OCI-LY7 (cell line): ENCODE measurements around the gene COL6A5. TPM values are rescaled to one million over a fixed set of nuclear protein-coding genes. Genes with fewer than 3 reads are reported as not detected.

Experiments
- BruUV-seq: library from RNA; stranded (reverse); fragments of 400-500 nt; replicated peaks from 2 replicates; lab custom pipeline; 2021; lab: Mats Ljungman, UMichigan
- CTCF ChIA-PET: fragments of 300-600 bp; sonication (Branson Sonifier 250); formaldehyde crosslinking; loops from one replicate; lab custom pipeline; 2022; ENCODE audit warnings: antibody characterized with exemption; ENCODE audit not compliant: unreplicated experiment; lab: Charles Lee
- POLR2A ChIA-PET: fragments of 300-600 bp; sonication (Branson Sonifier 250); formaldehyde crosslinking; loops from one replicate; lab custom pipeline; 2022; ENCODE audit warnings: antibody characterized with exemption; lab: Charles Lee
- DNase-seq: peaks from one replicate; pipeline ENCODE4 v3.0.0-alpha.2; 2015; ENCODE audit warnings: low spot score
- H2AFZ ChIP-seq: fragments of 200-600 bp; sonication (generic), shearing (Covaris generic); 2 replicates; pipeline ENCODE4 v1.6.1; 2014; ENCODE audit warnings: mild to moderate bottlenecking, antibody characterized with exemption, low read length, moderate library complexity
- H3K27ac ChIP-seq: fragments of 200-600 bp; sonication (generic); 2 replicates; pipeline ENCODE4 v1.5.1; 2014; ENCODE audit warnings: mixed run types, low read depth, mild to moderate bottlenecking, moderate library complexity, low read length, inconsistent platforms; ENCODE audit not compliant: poor library complexity, severe bottlenecking
- H3K36me3 ChIP-seq: fragments of 200-600 bp; sonication (generic); 2 replicates; pipeline ENCODE4 v1.6.1; 2014; ENCODE audit warnings: mild to moderate bottlenecking, antibody characterized with exemption, low read length, moderate library complexity, mixed read lengths; ENCODE audit not compliant: insufficient read depth
- H3K4me1 ChIP-seq: fragments of 200-600 bp; sonication (generic); 2 replicates; pipeline ENCODE4 v1.5.1; 2014; ENCODE audit warnings: mild to moderate bottlenecking, low read length; ENCODE audit not compliant: insufficient read depth, poor library complexity, severe bottlenecking
- H3K4me2 ChIP-seq: fragments of 200-600 bp; sonication (generic); 2 replicates; pipeline ENCODE4 v1.6.1; 2014; ENCODE audit warnings: mild to moderate bottlenecking, low read length
- H3K4me3 ChIP-seq: fragments of 200-600 bp; sonication (generic); 2 replicates; pipeline ENCODE4 v1.5.1; 2014; ENCODE audit warnings: mild to moderate bottlenecking, low read depth, low read length; ENCODE audit not compliant: poor library complexity, severe bottlenecking
- H3K79me2 ChIP-seq: fragments of 200-600 bp; sonication (generic); 2 replicates; pipeline ENCODE4 v1.6.1; 2016; ENCODE audit warnings: low read depth, mild to moderate bottlenecking, low read length, moderate library complexity, mixed read lengths; ENCODE audit not compliant: insufficient read depth
- H3K9me2 ChIP-seq: fragments of 200-600 bp; sonication (generic); 2 replicates; pipeline ENCODE4 v1.6.1; 2016; ENCODE audit warnings: mild to moderate bottlenecking, low read length, mixed read lengths; ENCODE audit not compliant: insufficient read depth
- H3K9me3 ChIP-seq: fragments of 200-600 bp; sonication (generic); 2 replicates; pipeline ENCODE4 v1.6.1; 2014; ENCODE audit warnings: mild to moderate bottlenecking, mixed run types, low read length, mixed read lengths
- H4K20me1 ChIP-seq: fragments of 200-600 bp; sonication (generic); 2 replicates; pipeline ENCODE4 v1.6.1; 2014; ENCODE audit warnings: mild to moderate bottlenecking, antibody characterized with exemption, low read length, moderate library complexity, mixed read lengths; ENCODE audit not compliant: insufficient read depth
- EZH2phosphoT487 ChIP-seq: fragments of 200-600 bp; sonication (generic); IDR thresholded peaks from 2 replicates; pipeline ENCODE4 v1.6.1; 2018; ENCODE audit warnings: low read depth, borderline replicate concordance, mild to moderate bottlenecking, mixed run types, antibody characterized with exemption, low read length, moderate library complexity, mixed read lengths
- intact Hi-C: fragments of 100-400 bp; cut with micrococcal nuclease; formaldehyde crosslinking; loops from one replicate; pipeline ENCODE4 v1.10.0; 2022; ENCODE audit not compliant: unreplicated experiment
- total RNA-seq, 2 experiments: library from RNA; depleted of rRNA in 1 of 2; stranded (reverse); fragments of >200 nt in 1 of 2; shearing (Covaris generic) in 1 of 2; gene quantifications; 2 replicates each; pipeline ENCODE4 v1.2.3, GENCODE V29; 2014 to 2022
- TF ChIP-seq, protein P1 (sequence below): fragments of 200-600 bp; sonication (generic); conservative IDR thresholded peaks from 2 replicates; pipeline ENCODE4 v1.5.1; 2014; ENCODE audit warnings: mild to moderate bottlenecking, antibody characterized with exemption, low read length, moderate library complexity, mixed read lengths

COL6A5 gene
- total RNA-seq, 2 experiments from 2014 or later = not detected

DNA sequence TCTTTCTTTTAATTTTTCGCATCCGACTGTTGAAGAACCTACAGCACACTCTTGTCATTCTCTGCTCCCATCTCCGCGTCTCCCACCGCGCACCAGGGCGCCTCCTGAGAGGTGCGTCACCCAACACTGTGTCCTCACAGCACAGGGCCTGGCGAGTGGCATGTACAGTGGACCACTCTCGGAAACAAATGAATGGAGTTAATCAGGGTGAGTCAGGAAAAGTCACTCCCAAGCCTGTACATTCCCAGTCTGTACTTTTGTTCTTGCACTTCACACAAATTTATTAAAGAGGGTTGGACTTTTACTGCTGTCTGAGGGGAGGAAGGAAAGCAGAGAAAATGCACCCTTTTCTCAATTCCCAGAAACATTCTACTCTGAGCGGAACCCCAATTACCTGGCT lies 172.1 kb downstream of the COL6A5 start:
- no peaks in the 10 kb centered on the region for H3K36me3 ChIP-seq

DNA sequence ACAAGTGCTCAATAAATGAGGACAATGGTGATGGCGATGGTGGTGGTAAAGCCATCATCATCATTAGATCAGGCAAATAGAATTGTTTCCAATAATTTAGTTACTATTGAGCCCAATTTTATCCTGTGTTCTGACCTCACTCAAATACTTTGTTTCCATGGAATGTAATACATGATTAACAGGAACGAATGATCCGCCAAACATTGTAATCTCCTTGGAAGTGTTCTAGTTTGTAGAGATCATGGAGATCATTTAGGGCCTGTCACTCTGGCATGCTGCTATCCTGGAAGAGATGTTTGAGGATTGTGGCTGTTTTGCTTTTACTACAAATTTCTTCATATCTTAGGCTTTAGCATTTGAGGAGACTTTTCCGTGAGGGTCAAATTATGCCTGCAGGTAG lies 174.3 kb downstream of the COL6A5 start:
- intact Hi-C loops = no loop called here
- POLR2A ChIA-PET = interaction anchor here (0.6 to 0.9 kb wide), 2 partner anchors 10 to 23 kb away, joined by 3 to 13 read pairs; no protein-coding TSS in a partner anchor
- H3K4me1 ChIP-seq = no peaks in the 10 kb centered on the region
- no peak overlapping the region for H2AFZ ChIP-seq
- no peaks in the 10 kb centered on the region for H3K9me3 ChIP-seq
- H4K20me1 ChIP-seq = no peaks in the 10 kb centered on the region
- H3K79me2 ChIP-seq = no peaks in the 10 kb centered on the region
- BruUV-seq = no TSS peak
- H3K4me2 ChIP-seq = no peak overlapping the region
- no peaks in the 10 kb centered on the region for H3K36me3 ChIP-seq
- no peaks in the 10 kb centered on the region for H3K9me2 ChIP-seq
- H3K27ac ChIP-seq = no peak overlapping the region
- DNase-seq = no peak
- TF ChIP-seq, protein P1, sequence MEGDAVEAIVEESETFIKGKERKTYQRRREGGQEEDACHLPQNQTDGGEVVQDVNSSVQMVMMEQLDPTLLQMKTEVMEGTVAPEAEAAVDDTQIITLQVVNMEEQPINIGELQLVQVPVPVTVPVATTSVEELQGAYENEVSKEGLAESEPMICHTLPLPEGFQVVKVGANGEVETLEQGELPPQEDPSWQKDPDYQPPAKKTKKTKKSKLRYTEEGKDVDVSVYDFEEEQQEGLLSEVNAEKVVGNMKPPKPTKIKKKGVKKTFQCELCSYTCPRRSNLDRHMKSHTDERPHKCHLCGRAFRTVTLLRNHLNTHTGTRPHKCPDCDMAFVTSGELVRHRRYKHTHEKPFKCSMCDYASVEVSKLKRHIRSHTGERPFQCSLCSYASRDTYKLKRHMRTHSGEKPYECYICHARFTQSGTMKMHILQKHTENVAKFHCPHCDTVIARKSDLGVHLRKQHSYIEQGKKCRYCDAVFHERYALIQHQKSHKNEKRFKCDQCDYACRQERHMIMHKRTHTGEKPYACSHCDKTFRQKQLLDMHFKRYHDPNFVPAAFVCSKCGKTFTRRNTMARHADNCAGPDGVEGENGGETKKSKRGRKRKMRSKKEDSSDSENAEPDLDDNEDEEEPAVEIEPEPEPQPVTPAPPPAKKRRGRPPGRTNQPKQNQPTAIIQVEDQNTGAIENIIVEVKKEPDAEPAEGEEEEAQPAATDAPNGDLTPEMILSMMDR = no peak
- TF ChIP-seq EZH2phosphoT487 = no peak
- no peak overlapping the region for H3K4me3 ChIP-seq
- CTCF ChIA-PET = no interaction called here

More for the DNA sequence above, 172.1 kb downstream of the COL6A5 start:
- no TSS peak for BruUV-seq
- Histone ChIP-seq H2AFZ (no peak overlapping the region), H4K20me1 (no peaks in the 10 kb centered on the region), H3K4me2 (no peak overlapping the region), H3K4me1 (no peaks in the 10 kb centered on the region), H3K4me3 (no peak overlapping the region), H3K9me3 (no peaks in the 10 kb centered on the region), H3K79me2 (no peaks in the 10 kb centered on the region), H3K27ac (no peak overlapping the region), H3K9me2 (no peaks in the 10 kb centered on the region)
- intact Hi-C loops = no loop called here
- DNase-seq = no peak
- TF ChIP-seq, protein P1 = no peak
- TF ChIP-seq EZH2phosphoT487 = no peak
- ChIA-PET POLR2A (no interaction called here), CTCF (no interaction called here)

DNA sequence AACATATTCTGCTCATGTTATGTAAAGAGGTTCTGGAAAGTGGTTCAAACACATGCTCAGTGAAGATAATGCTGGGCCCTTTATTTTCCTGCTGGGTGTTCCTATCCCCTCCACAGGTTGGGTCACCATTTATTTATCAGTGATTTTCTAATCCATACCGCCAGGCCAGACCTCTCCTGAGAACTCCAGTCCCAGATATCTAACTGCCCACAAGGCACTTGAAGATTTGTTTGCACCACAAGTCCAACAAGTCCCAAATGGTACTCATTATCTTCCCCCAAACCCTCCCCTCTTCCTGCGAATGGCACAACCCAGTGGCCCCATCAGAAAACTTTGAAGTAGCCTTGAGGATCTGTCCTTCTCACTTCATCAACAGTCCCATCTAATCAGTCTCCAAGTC lies 176.9 kb downstream of the COL6A5 start:
- no TSS peak for BruUV-seq
- ChIA-PET POLR2A (no interaction called here), CTCF (no interaction called here)
- DNase-seq = no peak
- Histone ChIP-seq H3K9me3 (no peaks in the 10 kb centered on the region), H4K20me1 (no peaks in the 10 kb centered on the region), H2AFZ (no peak overlapping the region), H3K27ac (no peak overlapping the region), H3K9me2 (no peaks in the 10 kb centered on the region), H3K36me3 (no peaks in the 10 kb centered on the region), H3K79me2 (no peaks in the 10 kb centered on the region), H3K4me2 (no peak overlapping the region), H3K4me3 (no peak overlapping the region), H3K4me1 (no peaks in the 10 kb centered on the region)
- TF ChIP-seq EZH2phosphoT487 = no peak
- TF ChIP-seq, protein P1 = no peak
- intact Hi-C loops = no loop called here
